MCF 10A (cell line): ENCODE measurements around the gene COX6B2. TPM values are rescaled to one million over a fixed set of nuclear protein-coding genes. Genes with fewer than 3 reads are reported as not detected.

Experiments
- BruUV-seq: library from RNA; stranded (reverse); fragments of 400-500 nt; replicated peaks from 2 replicates; lab custom pipeline; 2021; lab: Mats Ljungman, UMichigan
- CTCF ChIA-PET: fragments of 300-600 bp; sonication (Branson Sonifier 250); formaldehyde crosslinking; extraction: SDS; loops from one replicate; lab custom pipeline; 2021; ENCODE audit warnings: antibody characterized with exemption, inconsistent platforms; lab: Yijun Ruan, JAX
- POLR2A ChIA-PET: fragments of 300-600, 350-650 bp; sonication (Branson Sonifier 250); formaldehyde crosslinking; extraction: SDS; loops from one replicate; lab custom pipeline; 2020; ENCODE audit warnings: antibody characterized with exemption, inconsistent platforms; lab: Yijun Ruan, JAX
- DNase-seq: peaks from one replicate; pipeline ENCODE4 v3.0.0-alpha.2; 2018; ENCODE audit not compliant: unreplicated experiment
- H3K27ac Mint-ChIP-seq: one replicate; pipeline ENCODE4 v1.8.0; 2022; ENCODE audit warnings: mild to moderate bottlenecking, low read depth, mixed read lengths; ENCODE audit not compliant: unreplicated experiment
- H3K27me3 Mint-ChIP-seq: one replicate; pipeline ENCODE4 v1.8.0; 2022; ENCODE audit warnings: mixed read lengths; ENCODE audit not compliant: insufficient read depth, unreplicated experiment
- H3K36me3 Mint-ChIP-seq: one replicate; pipeline ENCODE4 v1.8.0; 2022; ENCODE audit warnings: mild to moderate bottlenecking, moderate library complexity, mixed read lengths; ENCODE audit not compliant: insufficient read depth, unreplicated experiment
- H3K4me1 Mint-ChIP-seq: one replicate; pipeline ENCODE4 v1.8.0; 2022; ENCODE audit warnings: mixed read lengths; ENCODE audit not compliant: insufficient read depth, unreplicated experiment
- H3K4me3 Mint-ChIP-seq: one replicate; pipeline ENCODE4 v1.8.0; 2022; ENCODE audit warnings: mild to moderate bottlenecking, moderate library complexity, mixed read lengths; ENCODE audit not compliant: unreplicated experiment
- H3K9me3 Mint-ChIP-seq: one replicate; pipeline ENCODE4 v1.8.0; 2022; ENCODE audit warnings: mixed read lengths; ENCODE audit not compliant: unreplicated experiment
- intact Hi-C: fragments of 100-400 bp; cut with micrococcal nuclease; formaldehyde crosslinking; loops from 2 replicates; pipeline ENCODE4 v1.14.1; 2022
- total RNA-seq: library from RNA; stranded (reverse); gene quantifications from 2 replicates; pipeline ENCODE4 v1.2.3, GENCODE V29; 2022
- TF ChIP-seq, protein P1 (sequence below): fragments of 200-600 bp; IDR thresholded peaks from one replicate; pipeline ENCODE4 v1.8.0; 2022; ENCODE audit warnings: antibody characterized with exemption, mild to moderate bottlenecking; ENCODE audit not compliant: unreplicated experiment

COX6B2 gene
- total RNA-seq, 1 experiment from 2014 or later, result 0.33 TPM

DNA sequence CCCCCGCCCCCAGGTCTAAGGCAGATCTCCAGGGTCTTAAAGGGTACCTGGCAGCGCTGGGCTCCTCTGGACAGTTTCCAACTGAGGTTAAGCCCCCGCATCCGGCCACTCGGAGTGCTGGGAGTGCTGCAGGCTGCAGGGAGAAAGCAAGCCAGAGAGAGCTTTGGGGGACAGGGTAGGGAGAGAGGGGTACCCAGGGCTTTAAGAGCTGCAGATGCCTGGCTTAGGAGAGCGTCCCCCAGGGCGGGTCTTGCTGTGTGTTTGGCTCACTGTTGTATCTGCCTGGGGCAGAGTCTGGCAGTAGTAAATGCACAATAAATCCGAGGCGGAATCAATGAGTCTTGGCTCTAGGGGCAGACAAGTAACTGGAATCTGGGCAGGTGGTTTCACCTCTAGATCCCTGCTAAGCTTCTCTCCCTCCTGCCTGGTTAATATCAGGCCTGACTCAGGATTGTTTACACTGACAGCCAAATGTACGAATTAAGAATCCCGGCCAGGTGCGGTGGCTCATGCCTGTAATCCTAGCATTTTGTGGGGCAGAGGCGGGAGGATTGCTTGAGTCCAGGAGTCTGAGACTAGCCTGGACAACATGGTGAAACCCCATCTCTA, 798 bp upstream of the COX6B2 start:
- Mint-ChIP-seq H3K9me3 (no peaks in the 10 kb centered on the region), H3K4me3 (no peak overlapping the region), H3K27ac (no peak overlapping the region), H3K36me3 (no peaks in the 10 kb centered on the region), H3K27me3 (peaks cover 13% of the 10 kb centered on the region), H3K4me1 (peaks cover 19% of the 10 kb centered on the region)
- intact Hi-C loops, result no loop called here
- CTCF ChIA-PET, result interaction anchor here (0.8 to 1.1 kb wide), 2 partner anchors 29 to 54 kb away, joined by 3 read pairs; partner anchors contain the start of gene TMEM238
- POLR2A ChIA-PET, result interaction anchor here (0.5 to 3.4 kb wide), 6 partner anchors 10 to 176 kb away, joined by 3 to 14 read pairs (median 4); partner anchors contain the start of genes ISOC2, KMT5C and TMEM190
- peak; percentile 66 for DNase-seq
- TF ChIP-seq, protein P1, sequence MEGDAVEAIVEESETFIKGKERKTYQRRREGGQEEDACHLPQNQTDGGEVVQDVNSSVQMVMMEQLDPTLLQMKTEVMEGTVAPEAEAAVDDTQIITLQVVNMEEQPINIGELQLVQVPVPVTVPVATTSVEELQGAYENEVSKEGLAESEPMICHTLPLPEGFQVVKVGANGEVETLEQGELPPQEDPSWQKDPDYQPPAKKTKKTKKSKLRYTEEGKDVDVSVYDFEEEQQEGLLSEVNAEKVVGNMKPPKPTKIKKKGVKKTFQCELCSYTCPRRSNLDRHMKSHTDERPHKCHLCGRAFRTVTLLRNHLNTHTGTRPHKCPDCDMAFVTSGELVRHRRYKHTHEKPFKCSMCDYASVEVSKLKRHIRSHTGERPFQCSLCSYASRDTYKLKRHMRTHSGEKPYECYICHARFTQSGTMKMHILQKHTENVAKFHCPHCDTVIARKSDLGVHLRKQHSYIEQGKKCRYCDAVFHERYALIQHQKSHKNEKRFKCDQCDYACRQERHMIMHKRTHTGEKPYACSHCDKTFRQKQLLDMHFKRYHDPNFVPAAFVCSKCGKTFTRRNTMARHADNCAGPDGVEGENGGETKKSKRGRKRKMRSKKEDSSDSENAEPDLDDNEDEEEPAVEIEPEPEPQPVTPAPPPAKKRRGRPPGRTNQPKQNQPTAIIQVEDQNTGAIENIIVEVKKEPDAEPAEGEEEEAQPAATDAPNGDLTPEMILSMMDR, result no peak
- no TSS peak for BruUV-seq

DNA sequence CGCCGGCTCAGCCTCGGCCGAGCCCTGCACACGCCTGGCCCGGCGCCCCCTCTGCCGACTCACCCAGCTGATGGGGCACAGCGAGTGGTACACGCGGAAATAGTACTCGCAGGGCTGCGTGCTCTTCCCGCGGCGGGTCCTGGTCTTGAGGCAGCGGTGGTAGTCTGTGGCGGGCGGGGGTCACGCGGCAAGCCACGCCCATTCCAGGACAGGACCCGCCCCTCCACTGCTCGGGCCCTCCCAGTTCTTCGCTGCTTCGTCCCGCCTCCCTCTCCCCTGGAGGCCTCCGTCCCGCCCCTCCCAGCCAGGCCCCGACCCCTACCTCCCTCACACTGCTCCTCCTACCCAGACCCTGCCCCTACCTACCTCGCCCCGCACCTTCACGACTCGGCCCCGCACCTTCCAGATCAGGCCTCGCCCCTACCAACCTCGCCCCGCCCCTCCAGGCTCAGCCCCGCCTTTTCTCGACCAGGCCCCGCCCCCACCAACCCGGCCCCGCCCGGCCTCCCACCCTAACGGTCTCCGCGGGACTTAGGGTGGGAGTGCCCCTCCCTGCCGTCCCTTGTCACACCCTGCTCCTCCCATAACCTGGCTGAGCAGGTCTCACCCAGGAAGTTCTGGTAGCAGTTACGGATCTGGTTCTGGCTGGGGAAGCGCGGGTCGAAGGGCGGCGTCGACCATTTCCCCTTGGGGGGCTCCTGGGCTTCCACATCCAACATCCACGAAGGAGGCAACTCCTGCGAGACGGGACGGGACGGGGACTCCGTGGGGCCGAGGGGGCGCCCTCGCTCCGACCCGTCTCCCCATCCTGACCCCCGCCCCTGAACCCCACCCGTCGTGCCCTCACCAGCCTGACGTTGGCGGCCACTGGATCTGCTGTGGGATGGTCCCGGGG, 469 bp downstream of the COX6B2 start:
- ChIA-PET CTCF (interaction anchor here (0.7 to 2.2 kb wide), 2 partner anchors 30 to 52 kb away, joined by 3 to 9 read pairs; no protein-coding TSS in a partner anchor), POLR2A (interaction anchor here (1.0 kb wide), 1 partner anchor 51 kb away, joined by 3 read pairs; no protein-coding TSS in a partner anchor)
- H3K27ac Mint-ChIP-seq, result no peak overlapping the region
- H3K36me3 Mint-ChIP-seq, result no peaks in the 10 kb centered on the region
- TF ChIP-seq, protein P1, result no peak
- BruUV-seq, result no TSS peak
- peaks cover 13% of the 10 kb centered on the region for H3K27me3 Mint-ChIP-seq
- H3K4me3 Mint-ChIP-seq, result peak overlapping the region; percentile 70
- intact Hi-C loops, result loop anchor here (2.0 kb wide), 1 partner anchor 15 kb away; the partner anchor contains the start of gene KMT5C
- H3K4me1 Mint-ChIP-seq, result peaks cover 19% of the 10 kb centered on the region
- no peak for DNase-seq
- H3K9me3 Mint-ChIP-seq, result no peaks in the 10 kb centered on the region

DNA sequence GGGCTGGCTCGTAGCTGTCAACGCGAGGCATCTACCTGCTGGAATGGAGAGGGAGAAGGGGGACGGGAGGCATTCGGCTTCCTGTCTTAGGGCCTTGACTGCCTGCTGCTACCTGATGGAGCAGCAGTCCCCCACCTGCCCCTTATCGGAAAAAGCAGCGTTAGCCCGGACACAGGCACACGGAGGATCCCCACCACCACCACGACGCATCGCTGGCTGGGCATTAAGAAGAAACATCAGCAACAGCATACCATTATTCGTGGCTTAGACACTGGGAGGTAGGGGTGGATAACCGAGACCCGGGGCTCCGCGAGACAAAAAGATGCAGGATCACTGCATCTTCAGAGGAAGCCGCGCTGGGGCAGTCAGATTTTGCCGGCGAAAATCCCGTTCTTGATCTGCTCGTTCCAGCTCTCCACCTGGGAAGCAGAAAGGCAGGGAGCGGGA, 1.1 kb downstream of the COX6B2 start:
- intact Hi-C loops, result loop anchor here (2.0 kb wide), 1 partner anchor 15 kb away; the partner anchor contains the start of gene KMT5C
- peaks cover 13% of the 10 kb centered on the region for H3K27me3 Mint-ChIP-seq

More for the DNA sequence above, 1.1 kb downstream of the COX6B2 start:
- no TSS peak for BruUV-seq
- Mint-ChIP-seq H3K27ac (no peak overlapping the region), H3K9me3 (no peaks in the 10 kb centered on the region), H3K36me3 (no peaks in the 10 kb centered on the region), H3K4me3 (peak overlapping the region; percentile 70), H3K4me1 (peaks cover 19% of the 10 kb centered on the region)
- no peak for DNase-seq
- ChIA-PET CTCF (interaction anchor here (0.6 to 2.2 kb wide), 3 partner anchors 15 to 52 kb away, joined by 3 to 9 read pairs (median 3); no protein-coding TSS in a partner anchor), POLR2A (interaction anchor here (1.0 kb wide), 1 partner anchor 51 kb away, joined by 3 read pairs; no protein-coding TSS in a partner anchor)
- TF ChIP-seq, protein P1, result no peak
